CD14-positive monocyte (primary cell): ENCODE data around the gene SNX21. TPM values are rescaled to one million over a fixed set of nuclear protein-coding genes. Genes with fewer than 3 reads are reported as not detected.

Source experiments
- DNase-seq, 3 donors: peaks; one replicate each; pipeline ENCODE4 v3.0.0-alpha.2; 2011 to 2022
- H2AFZ ChIP-seq: 2 replicates; pipeline ENCODE4 v1.6.0; 2012; ENCODE audit warnings: mild to moderate bottlenecking, low read depth, low read length, inconsistent platforms; ENCODE audit not compliant: insufficient read depth, poor library complexity, severe bottlenecking
- H3K27ac ChIP-seq, 2 donors: 1 replicate in 1 of 2; 2 replicates in 1 of 2; pipeline ENCODE4 v1.5.1; 2012 to 2013; ENCODE audit warnings: low read length in 2 of 2, control low read depth in 1 of 2, inconsistent platforms in 1 of 2, low read depth in 1 of 2, mild to moderate bottlenecking in 1 of 2
- H3K27me3 ChIP-seq, 2 donors: one replicate each; pipeline versions ENCODE4 v1.6.0 to v1.6.1; 2011 to 2013; ENCODE audit warnings: low read length in 2 of 2; ENCODE audit not compliant: control insufficient read depth in 2 of 2, insufficient read depth in 2 of 2
- H3K36me3 ChIP-seq, 2 donors: replicated peaks in 1 of 2; 1 replicate in 1 of 2; 2 replicates in 1 of 2; pipeline versions ENCODE4 v1.5.1 to v1.6.1; 2012 to 2013; ENCODE audit warnings: low read length in 2 of 2, control low read depth in 1 of 2, inconsistent platforms in 1 of 2, mild to moderate bottlenecking in 1 of 2; ENCODE audit not compliant: insufficient read depth in 2 of 2, control insufficient read depth in 1 of 2
- H3K4me1 ChIP-seq, 2 donors: 1 replicate in 1 of 2; 2 replicates in 1 of 2; pipeline versions ENCODE4 v1.5.1 to v1.6.1; 2012 to 2013; ENCODE audit warnings: low read length in 2 of 2, control low read depth in 1 of 2, inconsistent platforms in 1 of 2, mild to moderate bottlenecking in 1 of 2, moderate library complexity in 1 of 2; ENCODE audit not compliant: insufficient read depth in 2 of 2, control insufficient read depth in 1 of 2
- H3K4me2 ChIP-seq: replicated peaks from 2 replicates; pipeline ENCODE3; 2012; ENCODE audit warnings: low read length, moderate library complexity, mild to moderate bottlenecking; ENCODE audit not compliant: poor library complexity, severe bottlenecking; ENCODE audit errors: extremely low read depth
- H3K4me3 ChIP-seq, 3 experiments: fragments of 200-600 bp in 1 of 3; sonication (generic) in 1 of 3; replicated peaks in 1 of 3; 1 replicate in 2 of 3; 2 replicates in 1 of 3; pipeline ENCODE4 v1.5.1; 2011 to 2013; ENCODE audit warnings: low read length in 3 of 3, mild to moderate bottlenecking in 3 of 3, control low read depth in 2 of 3, low read depth in 2 of 3, inconsistent platforms in 1 of 3, moderate library complexity in 1 of 3
- H3K79me2 ChIP-seq: 2 replicates; pipeline ENCODE4 v1.6.0; 2012; ENCODE audit warnings: mild to moderate bottlenecking, control low read depth, inconsistent platforms, low read length, moderate library complexity; ENCODE audit not compliant: insufficient read depth
- H3K9ac ChIP-seq: 2 replicates; pipeline ENCODE4 v1.6.0; 2017; ENCODE audit warnings: low read length, mild to moderate bottlenecking; ENCODE audit not compliant: insufficient read depth, poor library complexity, severe bottlenecking
- H3K9me3 ChIP-seq, 2 donors: replicated peaks in 1 of 2; 1 replicate in 1 of 2; 2 replicates in 1 of 2; pipeline versions ENCODE4 v1.5.1 to v1.6.1; 2012 to 2013; ENCODE audit warnings: low read length in 2 of 2, control low read depth in 1 of 2; ENCODE audit not compliant: control insufficient read depth in 1 of 2, insufficient read depth in 1 of 2
- H4K20me1 ChIP-seq: 2 replicates; pipeline ENCODE4 v1.6.0; 2012; ENCODE audit warnings: mild to moderate bottlenecking, low read length, control low read depth, moderate library complexity; ENCODE audit not compliant: insufficient read depth
- H3K27ac Mint-ChIP-seq, 7 donors: one replicate each; pipeline ENCODE4 v1.8.0; 2020; ENCODE audit warnings: mild to moderate bottlenecking in 7 of 7, mixed read lengths in 7 of 7, moderate library complexity in 6 of 7, inconsistent platforms in 2 of 7
- H3K27me3 Mint-ChIP-seq, 3 donors: one replicate each; pipeline ENCODE4 v1.8.0; 2021 to 2022; ENCODE audit warnings: low read depth in 3 of 3, mild to moderate bottlenecking in 3 of 3, mixed read lengths in 3 of 3, moderate library complexity in 3 of 3, inconsistent platforms in 1 of 3
- H3K36me3 Mint-ChIP-seq, 2 donors: one replicate each; pipeline ENCODE4 v1.8.0; 2020; ENCODE audit warnings: mixed read lengths in 2 of 2, inconsistent platforms in 1 of 2, mild to moderate bottlenecking in 1 of 2
- H3K4me1 Mint-ChIP-seq: one replicate; pipeline ENCODE4 v1.8.0; 2020; ENCODE audit warnings: mild to moderate bottlenecking, mixed read lengths
- H3K4me3 Mint-ChIP-seq, 2 donors: one replicate each; pipeline ENCODE4 v1.8.0; 2020; ENCODE audit warnings: mild to moderate bottlenecking in 2 of 2, mixed read lengths in 2 of 2, moderate library complexity in 1 of 2
- H3K9me3 Mint-ChIP-seq, 7 donors: one replicate each; pipeline ENCODE4 v1.8.0; 2020 to 2022; ENCODE audit warnings: mixed read lengths in 7 of 7, mild to moderate bottlenecking in 6 of 7, moderate library complexity in 6 of 7, inconsistent platforms in 2 of 7
- WGBS: methylation state at CpG from one replicate; pipeline ENCODE4 v1.1.5; 2013; ENCODE audit warnings: missing lambda C conversion rate; ENCODE audit not compliant: insufficient coverage; 5-methylcytosine and 5-hydroxymethylcytosine counted together
- intact Hi-C, 2 donors: fragments of 100-400 bp; cut with micrococcal nuclease; formaldehyde crosslinking; loops; one replicate each; pipeline versions ENCODE4 v1.15.0 to v1.15.1; 2023
- polyA plus RNA-seq, 3 donors: library from polyadenylated mRNA; depleted of rRNA in 1 of 3; unstranded in 2 of 3; stranded (reverse) in 1 of 3; fragments of 300-500 nt in 2 of 3; fragments of >200 nt in 1 of 3; fragmentation: Illumina TruSeq in 2 of 3; gene quantifications; 1 replicate in 2 of 3; 2 replicates in 1 of 3; pipeline ENCODE4 v1.2.3, GENCODE V29; 2012 to 2021
- TF ChIP-seq, protein P1 (sequence below): fragments of 200-600 bp; IDR thresholded peaks from one replicate; pipeline ENCODE4 v1.8.0; 2022; ENCODE audit warnings: antibody characterized with exemption, mild to moderate bottlenecking

The SNX21 gene
- polyA plus RNA-seq, 3 donors: 11.2 to 16.9 (median 12.7) TPM

DNA sequence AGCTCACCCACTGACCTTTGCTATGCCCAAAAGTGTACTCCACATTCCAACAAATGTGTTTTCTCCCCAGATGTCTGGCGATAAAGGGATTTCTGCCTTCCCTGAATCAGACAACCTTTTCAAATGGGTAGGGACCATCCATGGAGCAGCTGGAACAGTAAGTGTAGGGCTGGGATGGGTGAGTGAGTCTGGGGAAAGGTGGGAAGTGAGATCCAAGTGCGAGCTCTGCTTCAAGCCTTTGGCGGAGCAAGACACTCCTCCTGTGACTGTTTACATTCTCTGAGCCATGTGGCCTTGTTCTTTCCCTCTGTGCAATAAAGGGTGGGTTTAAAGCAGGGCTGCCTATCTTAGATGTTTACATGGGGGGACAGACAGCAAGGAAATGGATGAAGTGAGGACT lies 19.3 kb upstream of the SNX21 start:
- Mint-ChIP-seq H3K27me3 (peaks cover 0 to 1% (median 0%) of the 10 kb centered on the region in 3 donors), H3K4me3 (no peak overlapping the region), H3K36me3 (peaks cover 32 to 43% of the 10 kb centered on the region in 2 donors), H3K4me1 (peaks cover 22% of the 10 kb centered on the region), H3K9me3 (peaks cover 0 to 3% (median 0%) of the 10 kb centered on the region in 7 donors), H3K27ac (no peak overlapping the region)
- no peak overlapping the region for H3K9ac ChIP-seq
- H3K4me3 ChIP-seq: no peak overlapping the region
- H4K20me1 ChIP-seq: peaks cover 29% of the 10 kb centered on the region
- H2AFZ ChIP-seq: no peak overlapping the region
- H3K27ac ChIP-seq: no peak overlapping the region
- no peaks in the 10 kb centered on the region for H3K27me3 ChIP-seq
- H3K9me3 ChIP-seq: no peaks in the 10 kb centered on the region
- intact Hi-C loops: loop anchor here in 1 of 2 donors (5.0 to 10.0 kb wide), 2 partner anchors 120 to 158 kb away; partner anchors contain the start of genes PCIF1 and ZNF335
- DNase-seq: no peak
- H3K79me2 ChIP-seq: peaks cover 38% of the 10 kb centered on the region
- WGBS: 100% methylated on average over 1 of the region's 3 CpGs
- TF ChIP-seq, protein P1, sequence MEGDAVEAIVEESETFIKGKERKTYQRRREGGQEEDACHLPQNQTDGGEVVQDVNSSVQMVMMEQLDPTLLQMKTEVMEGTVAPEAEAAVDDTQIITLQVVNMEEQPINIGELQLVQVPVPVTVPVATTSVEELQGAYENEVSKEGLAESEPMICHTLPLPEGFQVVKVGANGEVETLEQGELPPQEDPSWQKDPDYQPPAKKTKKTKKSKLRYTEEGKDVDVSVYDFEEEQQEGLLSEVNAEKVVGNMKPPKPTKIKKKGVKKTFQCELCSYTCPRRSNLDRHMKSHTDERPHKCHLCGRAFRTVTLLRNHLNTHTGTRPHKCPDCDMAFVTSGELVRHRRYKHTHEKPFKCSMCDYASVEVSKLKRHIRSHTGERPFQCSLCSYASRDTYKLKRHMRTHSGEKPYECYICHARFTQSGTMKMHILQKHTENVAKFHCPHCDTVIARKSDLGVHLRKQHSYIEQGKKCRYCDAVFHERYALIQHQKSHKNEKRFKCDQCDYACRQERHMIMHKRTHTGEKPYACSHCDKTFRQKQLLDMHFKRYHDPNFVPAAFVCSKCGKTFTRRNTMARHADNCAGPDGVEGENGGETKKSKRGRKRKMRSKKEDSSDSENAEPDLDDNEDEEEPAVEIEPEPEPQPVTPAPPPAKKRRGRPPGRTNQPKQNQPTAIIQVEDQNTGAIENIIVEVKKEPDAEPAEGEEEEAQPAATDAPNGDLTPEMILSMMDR: no peak
- peaks cover 27 to 49% of the 10 kb centered on the region in 2 donors for H3K36me3 ChIP-seq
- H3K4me1 ChIP-seq: peaks cover 18 to 24% of the 10 kb centered on the region in 2 donors
- H3K4me2 ChIP-seq: no peak overlapping the region

DNA sequence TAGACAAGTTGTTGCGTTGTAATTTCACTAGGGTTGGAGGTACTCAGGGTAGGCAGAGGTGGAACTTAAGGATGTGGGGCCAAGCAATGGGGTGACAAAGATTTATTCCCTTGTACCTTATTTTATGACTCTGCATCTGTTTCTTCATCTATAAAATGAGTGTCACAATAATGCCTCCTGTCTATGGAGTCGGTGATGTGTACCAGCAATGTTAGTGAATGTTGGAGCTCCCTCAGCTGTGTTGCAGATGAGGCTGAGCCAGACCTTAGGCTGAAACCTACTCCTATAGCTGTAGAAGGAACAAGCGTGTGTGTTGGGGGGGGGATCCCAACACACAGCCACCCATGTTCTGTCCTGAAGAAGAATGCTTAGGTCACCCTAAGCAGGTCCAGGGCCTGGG lies 16.6 kb upstream of the SNX21 start:
- Mint-ChIP-seq H3K27ac (peak overlapping the region in 4 of 7 donors; percentile 27 to 64 (median 50)), H3K4me1 (peaks cover 34% of the 10 kb centered on the region), H3K4me3 (no peak overlapping the region), H3K9me3 (no peaks in the 10 kb centered on the region), H3K27me3 (peaks cover 1 to 8% (median 5%) of the 10 kb centered on the region in 3 donors), H3K36me3 (peaks cover 10 to 17% of the 10 kb centered on the region in 2 donors)
- intact Hi-C loops: loop anchor here in 1 of 2 donors (10.0 kb wide), 1 partner anchor 118 kb away; the partner anchor contains the start of gene PCIF1
- Histone ChIP-seq H3K4me1 (peaks cover 20 to 35% of the 10 kb centered on the region in 2 donors), H3K9ac (no peak overlapping the region), H3K27me3 (peaks cover 0 to 1% of the 10 kb centered on the region in 2 donors), H3K4me3 (no peak overlapping the region), H3K27ac (no peak overlapping the region), H3K36me3 (peaks cover 5 to 23% of the 10 kb centered on the region in 2 donors), H2AFZ (no peak overlapping the region), H3K4me2 (no peak overlapping the region), H3K79me2 (peaks cover 37% of the 10 kb centered on the region), H4K20me1 (peaks cover 2% of the 10 kb centered on the region), H3K9me3 (no peaks in the 10 kb centered on the region)
- TF ChIP-seq, protein P1: no peak
- WGBS: no CpG with 5 or more reads among the region's 3 CpGs
- no peak for DNase-seq
